ENCODE measurements around the gene GPR68.
"Not testable (repeated sequence)": the region's sequence is repeated elsewhere in the genome, so short reads cannot be mapped to it uniquely, and the experiment has no call there.

Gene GPR68

DNA sequence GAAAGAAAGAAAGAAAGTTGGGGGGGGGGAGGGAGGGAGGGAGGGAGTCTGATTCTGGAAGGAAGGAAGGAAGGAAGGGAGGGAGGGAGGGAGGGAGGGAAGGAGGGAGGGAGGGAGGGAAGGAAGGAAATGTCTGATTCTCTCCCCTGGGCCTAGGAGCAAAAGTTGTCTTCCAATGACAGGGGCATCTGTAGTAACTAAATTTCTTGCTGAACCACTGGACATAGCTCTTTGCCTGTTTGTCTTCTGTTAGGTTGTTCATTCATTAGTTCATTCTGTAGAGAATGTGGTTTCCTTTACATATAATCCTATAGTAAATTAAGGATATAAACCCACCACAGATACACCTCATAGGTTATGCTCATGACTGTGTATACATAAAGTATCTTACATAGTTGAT, 59.9 kb downstream of the GPR68 start:
- no peak overlapping the region for H3K27ac ChIP-seq
- TF ChIP-seq, protein P1, sequence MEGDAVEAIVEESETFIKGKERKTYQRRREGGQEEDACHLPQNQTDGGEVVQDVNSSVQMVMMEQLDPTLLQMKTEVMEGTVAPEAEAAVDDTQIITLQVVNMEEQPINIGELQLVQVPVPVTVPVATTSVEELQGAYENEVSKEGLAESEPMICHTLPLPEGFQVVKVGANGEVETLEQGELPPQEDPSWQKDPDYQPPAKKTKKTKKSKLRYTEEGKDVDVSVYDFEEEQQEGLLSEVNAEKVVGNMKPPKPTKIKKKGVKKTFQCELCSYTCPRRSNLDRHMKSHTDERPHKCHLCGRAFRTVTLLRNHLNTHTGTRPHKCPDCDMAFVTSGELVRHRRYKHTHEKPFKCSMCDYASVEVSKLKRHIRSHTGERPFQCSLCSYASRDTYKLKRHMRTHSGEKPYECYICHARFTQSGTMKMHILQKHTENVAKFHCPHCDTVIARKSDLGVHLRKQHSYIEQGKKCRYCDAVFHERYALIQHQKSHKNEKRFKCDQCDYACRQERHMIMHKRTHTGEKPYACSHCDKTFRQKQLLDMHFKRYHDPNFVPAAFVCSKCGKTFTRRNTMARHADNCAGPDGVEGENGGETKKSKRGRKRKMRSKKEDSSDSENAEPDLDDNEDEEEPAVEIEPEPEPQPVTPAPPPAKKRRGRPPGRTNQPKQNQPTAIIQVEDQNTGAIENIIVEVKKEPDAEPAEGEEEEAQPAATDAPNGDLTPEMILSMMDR (conservative IDR thresholded peaks at IDR 0.05), result no peak

DNA sequence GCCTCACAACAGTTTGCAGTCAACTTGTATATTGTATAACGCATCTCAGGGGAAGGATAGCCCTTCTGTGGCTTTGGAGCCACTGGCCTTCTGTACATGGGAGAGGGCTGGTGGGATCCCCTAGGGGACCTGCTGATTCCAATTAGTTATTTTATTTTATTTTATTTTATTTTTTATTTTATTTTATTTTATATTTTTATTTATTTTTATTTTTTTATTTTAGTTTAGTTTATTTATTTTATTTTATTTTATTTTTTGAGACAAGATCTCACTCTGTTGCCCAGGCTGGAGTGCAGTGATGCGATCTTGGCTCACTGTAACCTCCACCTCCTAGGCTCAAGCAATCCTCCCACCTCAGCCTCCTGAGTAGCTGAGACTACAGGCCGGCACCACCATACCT, 61.8 kb downstream of the GPR68 start:
- H3K27ac ChIP-seq, result not testable (repeated sequence)

Data from VCaP (cell line).